Stimulated activated memory B cell treated with anti-CD40 and anti-IgM and Interleukin-4, amounts not matched to agents 10 μg/mL and 1 μg/mL and 100 μg/mL, for 72 hours (primary cell): ENCODE data around the gene RIPOR3.

Experiments
- ATAC-seq: fragments of 150-1000 bp; cut with Tn5 transposase; 2 replicates; pipeline ENCODE4 v1.10.0; 2021
- H3K27ac Mint-ChIP-seq: one replicate; pipeline ENCODE4 v1.8.0; 2022; ENCODE audit warnings: mild to moderate bottlenecking, mixed read lengths
- H3K27me3 Mint-ChIP-seq: one replicate; pipeline ENCODE4 v1.8.0; 2022; ENCODE audit warnings: mixed read lengths
- H3K36me3 Mint-ChIP-seq: one replicate; pipeline ENCODE4 v1.8.0; 2022; ENCODE audit warnings: mixed read lengths
- H3K4me1 Mint-ChIP-seq: one replicate; pipeline ENCODE4 v1.8.0; 2022; ENCODE audit warnings: mixed read lengths
- H3K4me3 Mint-ChIP-seq: one replicate; pipeline ENCODE4 v1.8.0; 2022; ENCODE audit warnings: mild to moderate bottlenecking, moderate library complexity, mixed read lengths
- H3K9me3 Mint-ChIP-seq: one replicate; pipeline ENCODE4 v1.8.0; 2022; ENCODE audit warnings: mixed read lengths

RIPOR3 gene

GRCh38 chr20:50583442-50584150 lies 107.7 kb downstream of the RIPOR3 start:
- Mint-ChIP-seq H3K36me3 (peaks cover 87% of the 10 kb centered on the region), H3K4me3 (no peak overlapping the region), H3K27ac (peak overlapping the region; percentile 78), H3K4me1 (peaks cover 57% of the 10 kb centered on the region), H3K9me3 (no peaks in the 10 kb centered on the region), H3K27me3 (no peaks in the 10 kb centered on the region)
- ATAC-seq, result no peak

DNA sequence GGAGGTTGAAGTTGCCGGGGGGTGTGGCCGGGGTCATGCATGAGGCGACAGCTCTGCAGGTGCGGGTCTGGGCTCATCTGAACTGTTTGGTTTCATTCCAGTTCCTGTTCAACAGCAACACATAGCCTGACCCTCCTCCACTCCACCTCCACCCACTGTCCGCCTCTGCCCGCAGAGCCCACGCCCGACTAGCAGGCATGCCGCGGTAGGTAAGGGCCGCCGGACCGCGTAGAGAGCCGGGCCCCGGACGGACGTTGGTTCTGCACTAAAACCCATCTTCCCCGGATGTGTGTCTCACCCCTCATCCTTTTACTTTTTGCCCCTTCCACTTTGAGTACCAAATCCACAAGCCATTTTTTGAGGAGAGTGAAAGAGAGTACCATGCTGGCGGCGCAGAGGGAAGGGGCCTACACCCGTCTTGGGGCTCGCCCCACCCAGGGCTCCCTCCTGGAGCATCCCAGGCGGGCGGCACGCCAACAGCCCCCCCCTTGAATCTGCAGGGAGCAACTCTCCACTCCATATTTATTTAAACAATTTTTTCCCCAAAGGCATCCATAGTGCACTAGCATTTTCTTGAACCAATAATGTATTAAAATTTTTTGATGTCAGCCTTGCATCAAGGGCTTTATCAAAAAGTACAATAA lies 108.6 kb downstream of the RIPOR3 start:
- Mint-ChIP-seq H3K27ac (peak overlapping the region; percentile 78), H3K36me3 (peaks cover 89% of the 10 kb centered on the region), H3K9me3 (no peaks in the 10 kb centered on the region), H3K27me3 (no peaks in the 10 kb centered on the region), H3K4me3 (peak overlapping the region; percentile 43), H3K4me1 (peaks cover 51% of the 10 kb centered on the region)
- peak; percentile 87 for ATAC-seq

DNA sequence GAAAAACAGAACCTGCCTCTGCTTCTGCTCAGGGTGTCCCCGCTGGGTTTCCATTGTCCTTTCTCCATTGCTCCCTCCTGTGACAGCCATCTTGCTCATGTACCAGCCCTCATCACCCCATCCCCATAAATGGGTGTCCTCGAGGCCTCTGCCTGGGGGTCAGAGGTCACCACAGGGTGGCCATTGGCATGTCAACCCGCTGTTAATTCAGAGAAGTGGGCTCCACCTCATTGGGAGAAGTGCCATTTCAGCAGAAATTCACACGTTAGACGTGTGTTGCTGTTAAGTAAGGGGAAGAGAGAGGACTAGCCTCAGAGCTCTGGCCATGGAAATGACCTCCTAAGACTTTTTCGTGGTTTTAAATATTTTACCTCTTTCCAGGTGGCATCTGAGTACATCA lies 109.2 kb downstream of the RIPOR3 start:
- Mint-ChIP-seq H3K9me3 (no peaks in the 10 kb centered on the region), H3K4me3 (peak overlapping the region; percentile 43), H3K27ac (peak overlapping the region; percentile 78), H3K4me1 (peaks cover 51% of the 10 kb centered on the region), H3K36me3 (peaks cover 92% of the 10 kb centered on the region), H3K27me3 (no peaks in the 10 kb centered on the region)
- peak; percentile 58 for ATAC-seq

DNA sequence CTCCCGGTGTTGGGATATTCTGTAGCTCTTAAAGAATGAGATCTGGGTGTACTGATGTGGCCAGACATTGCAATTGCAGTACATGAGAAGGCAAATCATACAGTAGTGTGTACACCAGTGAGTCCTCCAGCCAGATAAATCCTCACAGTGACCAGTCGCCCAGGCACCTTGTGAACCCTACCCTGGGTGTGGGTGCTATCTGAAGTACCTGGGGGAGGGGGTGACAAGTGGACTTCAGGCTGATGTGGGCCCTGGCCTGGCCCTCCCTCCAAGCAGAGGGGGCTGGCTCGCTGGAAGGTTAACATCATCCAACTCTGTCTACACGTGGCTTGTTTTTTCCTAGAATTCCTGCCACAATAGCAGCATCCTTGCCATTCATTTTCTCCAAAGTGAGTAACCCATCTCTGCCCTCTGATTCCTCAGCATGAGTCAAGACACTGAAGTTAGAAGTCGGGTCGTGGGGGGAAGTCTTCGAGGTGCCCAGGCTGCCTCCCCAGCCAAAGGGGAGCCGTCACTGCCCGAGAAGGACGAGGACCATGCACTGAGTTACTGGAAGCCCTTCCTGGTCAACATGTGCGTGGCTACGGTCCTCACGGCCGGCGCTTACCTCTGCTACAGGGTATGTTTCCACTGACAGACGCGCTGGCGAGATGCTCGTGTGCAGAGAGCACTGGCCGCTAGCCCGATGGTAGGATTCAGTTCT lies 110.3 kb downstream of the RIPOR3 start:
- ATAC-seq, result no peak
- Mint-ChIP-seq H3K27me3 (no peaks in the 10 kb centered on the region), H3K4me3 (no peak overlapping the region), H3K27ac (peak overlapping the region; percentile 54), H3K9me3 (no peaks in the 10 kb centered on the region), H3K36me3 (peaks cover 84% of the 10 kb centered on the region), H3K4me1 (peaks cover 53% of the 10 kb centered on the region)

DNA sequence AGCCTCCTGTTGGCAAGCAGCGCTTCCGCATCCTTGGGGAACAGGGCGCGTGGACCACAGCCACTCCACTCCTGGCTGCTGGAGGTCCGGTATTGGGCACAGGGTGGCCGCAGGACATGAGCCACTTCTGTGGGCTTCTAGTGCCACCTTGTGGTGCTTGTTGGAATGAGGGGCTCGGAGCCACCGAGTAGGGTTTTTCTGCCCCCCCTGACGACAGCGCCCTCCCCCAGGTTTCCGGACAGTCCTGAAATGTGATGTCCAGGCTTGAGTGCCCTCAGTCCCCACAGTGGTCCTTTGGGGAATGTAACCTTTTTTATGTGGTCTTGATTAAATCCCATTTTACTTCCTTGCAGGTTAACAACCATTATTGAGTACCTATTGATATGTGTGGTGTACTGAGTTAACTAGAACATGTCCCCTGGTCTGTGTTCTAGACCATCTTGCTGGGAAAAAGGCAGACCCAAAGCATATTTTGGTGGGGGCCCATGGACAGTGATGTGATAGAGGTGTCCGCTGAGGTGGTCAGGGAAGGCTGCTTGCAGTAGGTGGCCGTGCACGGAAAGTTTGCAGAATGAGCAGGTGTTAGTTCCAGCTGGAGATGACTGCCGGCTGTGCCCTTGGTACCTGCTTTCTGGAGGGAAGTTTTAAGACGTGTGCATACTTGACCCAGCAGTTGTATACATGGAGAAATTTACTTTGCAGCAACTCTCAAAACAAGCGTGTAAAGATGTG lies 111.2 kb downstream of the RIPOR3 start:
- Mint-ChIP-seq H3K9me3 (no peaks in the 10 kb centered on the region), H3K36me3 (peaks cover 84% of the 10 kb centered on the region), H3K4me3 (no peak overlapping the region), H3K27me3 (no peaks in the 10 kb centered on the region), H3K4me1 (peaks cover 60% of the 10 kb centered on the region), H3K27ac (peak overlapping the region; percentile 54)
- ATAC-seq, result peak; percentile 39

DNA sequence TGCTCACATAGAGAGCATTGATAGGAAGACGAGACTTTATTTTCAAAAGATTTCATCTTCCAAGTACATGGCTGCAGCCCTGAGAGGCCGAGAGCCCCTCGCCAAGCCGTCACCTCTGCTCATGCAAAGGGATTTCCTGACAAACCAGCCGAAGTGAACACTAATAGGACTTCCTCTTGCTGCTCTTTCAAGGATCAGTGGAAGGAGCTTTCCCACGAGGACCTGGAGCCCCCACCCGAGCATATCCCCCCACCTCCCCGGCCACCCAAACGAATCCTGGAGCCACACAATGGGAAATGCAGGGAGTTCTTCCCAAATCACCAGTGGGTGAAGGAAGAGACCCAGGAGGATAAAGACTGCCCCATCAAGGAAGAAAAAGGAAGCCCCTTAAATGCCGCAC lies 111.8 kb downstream of the RIPOR3 start:
- Mint-ChIP-seq H3K9me3 (no peaks in the 10 kb centered on the region), H3K4me1 (peaks cover 62% of the 10 kb centered on the region), H3K27me3 (no peaks in the 10 kb centered on the region), H3K36me3 (peaks cover 84% of the 10 kb centered on the region), H3K4me3 (no peak overlapping the region), H3K27ac (peak overlapping the region; percentile 54)
- no peak for ATAC-seq

DNA sequence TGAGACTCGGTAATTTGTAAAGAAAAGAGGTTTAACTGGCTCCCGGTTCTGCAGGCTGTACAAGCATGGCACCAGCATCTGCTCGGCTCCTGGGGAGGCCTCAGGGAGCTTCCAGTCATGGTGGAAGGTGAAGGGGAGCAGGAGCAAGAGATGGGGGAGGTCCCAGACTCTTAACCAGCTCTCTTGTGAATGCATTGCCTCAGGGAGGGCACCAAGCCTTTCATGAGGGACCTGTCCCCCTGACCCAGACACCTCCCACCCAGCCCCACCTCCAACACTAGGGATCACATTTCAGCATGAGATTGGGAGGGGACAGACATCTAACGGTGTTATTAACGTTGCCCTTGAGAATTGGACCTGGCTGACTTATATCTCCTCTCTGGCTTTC lies 112.6 kb downstream of the RIPOR3 start:
- ATAC-seq, result no peak
- Mint-ChIP-seq H3K4me1 (peaks cover 65% of the 10 kb centered on the region), H3K27me3 (no peaks in the 10 kb centered on the region), H3K9me3 (no peaks in the 10 kb centered on the region), H3K36me3 (peaks cover 87% of the 10 kb centered on the region), H3K27ac (peak overlapping the region; percentile 54), H3K4me3 (no peak overlapping the region)

DNA sequence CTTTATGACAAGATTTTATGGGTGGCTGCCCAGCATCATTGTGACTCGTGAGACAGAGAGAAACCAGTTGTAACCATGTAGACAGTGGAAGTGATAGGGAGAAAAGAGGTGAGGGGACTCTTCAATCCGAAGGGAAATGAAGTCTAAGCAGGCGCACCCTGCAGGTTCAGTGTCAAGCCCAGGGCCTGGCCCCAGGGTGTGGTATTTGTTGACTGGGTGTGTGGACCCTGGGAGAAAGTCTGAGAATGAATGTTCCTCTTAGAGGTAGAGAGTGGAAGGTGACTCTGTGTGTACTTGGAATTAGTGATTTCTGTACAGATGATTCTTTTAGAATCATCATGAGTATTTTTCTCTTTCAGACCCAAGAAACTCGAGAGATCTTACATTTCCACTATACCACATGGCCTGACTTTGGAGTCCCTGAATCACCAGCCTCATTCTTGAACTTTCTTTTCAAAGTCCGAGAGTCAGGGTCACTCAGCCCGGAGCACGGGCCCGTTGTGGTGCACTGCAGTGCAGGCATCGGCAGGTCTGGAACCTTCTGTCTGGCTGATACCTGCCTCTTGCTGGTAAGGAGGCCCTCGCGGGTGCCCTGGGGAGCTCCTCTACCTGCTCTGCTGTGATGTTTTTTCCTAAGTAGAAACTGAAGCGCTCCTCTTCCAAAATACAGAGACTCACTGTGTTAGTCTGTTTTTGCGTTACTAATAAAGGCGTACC lies 113.1 kb downstream of the RIPOR3 start:
- ATAC-seq, result no peak
- H3K36me3 Mint-ChIP-seq, result peaks cover 85% of the 10 kb centered on the region
- peaks cover 63% of the 10 kb centered on the region for H3K4me1 Mint-ChIP-seq
- H3K27me3 Mint-ChIP-seq, result no peaks in the 10 kb centered on the region
- H3K4me3 Mint-ChIP-seq, result no peak overlapping the region
- H3K9me3 Mint-ChIP-seq, result no peaks in the 10 kb centered on the region
- H3K27ac Mint-ChIP-seq, result peak overlapping the region; percentile 59

GRCh38 chr20:50577175-50578018 lies 113.9 kb downstream of the RIPOR3 start:
- Mint-ChIP-seq H3K27me3 (no peaks in the 10 kb centered on the region), H3K4me3 (no peak overlapping the region), H3K27ac (peak overlapping the region; percentile 59), H3K9me3 (no peaks in the 10 kb centered on the region), H3K36me3 (peaks cover 82% of the 10 kb centered on the region), H3K4me1 (peaks cover 63% of the 10 kb centered on the region)
- no peak for ATAC-seq

DNA sequence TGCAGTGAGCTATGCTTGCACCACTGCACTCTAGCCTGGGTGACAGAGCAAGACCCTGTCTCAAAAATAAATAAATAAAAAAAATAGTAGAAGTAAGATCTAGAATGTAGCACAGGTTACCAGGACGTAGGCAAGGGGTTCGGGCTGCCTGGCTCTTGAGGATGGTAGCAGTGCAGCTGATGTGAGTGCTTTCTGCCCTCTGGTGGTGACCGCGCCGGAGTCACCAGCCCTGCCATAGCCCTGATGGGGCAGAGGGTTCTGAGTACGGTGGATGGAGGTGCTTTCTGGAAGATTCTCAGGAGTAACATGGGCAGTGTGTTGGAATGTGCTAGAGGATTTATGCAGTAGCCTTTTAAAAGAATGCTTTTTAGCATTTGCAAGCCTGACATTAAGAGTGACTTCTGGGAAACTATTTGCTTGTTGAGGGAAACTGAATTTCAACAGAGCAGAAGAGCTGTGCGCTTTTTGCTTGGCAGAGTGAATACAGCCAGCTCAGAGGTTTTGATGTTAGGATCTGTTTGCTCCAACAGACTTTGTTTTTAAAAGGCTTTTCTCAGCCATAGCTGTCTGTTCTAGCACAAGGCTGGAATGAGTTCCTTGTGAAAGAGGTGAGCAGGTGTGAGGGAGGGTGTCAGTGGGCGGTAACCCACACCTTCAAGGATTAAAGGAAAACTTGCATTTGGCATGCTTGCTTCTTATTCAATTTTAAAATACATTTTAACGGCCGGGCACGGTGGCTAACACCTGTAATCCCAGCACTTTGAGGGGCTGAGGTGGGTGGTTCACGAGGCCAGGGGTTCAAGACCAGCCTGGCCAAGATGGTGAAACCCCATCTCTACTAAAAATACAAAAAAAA lies 115.2 kb downstream of the RIPOR3 start:
- Mint-ChIP-seq H3K4me3 (no peak overlapping the region), H3K36me3 (peaks cover 80% of the 10 kb centered on the region), H3K4me1 (peaks cover 60% of the 10 kb centered on the region), H3K9me3 (no peaks in the 10 kb centered on the region), H3K27me3 (no peaks in the 10 kb centered on the region), H3K27ac (peak overlapping the region; percentile 74)
- peak; percentile 93 for ATAC-seq

DNA sequence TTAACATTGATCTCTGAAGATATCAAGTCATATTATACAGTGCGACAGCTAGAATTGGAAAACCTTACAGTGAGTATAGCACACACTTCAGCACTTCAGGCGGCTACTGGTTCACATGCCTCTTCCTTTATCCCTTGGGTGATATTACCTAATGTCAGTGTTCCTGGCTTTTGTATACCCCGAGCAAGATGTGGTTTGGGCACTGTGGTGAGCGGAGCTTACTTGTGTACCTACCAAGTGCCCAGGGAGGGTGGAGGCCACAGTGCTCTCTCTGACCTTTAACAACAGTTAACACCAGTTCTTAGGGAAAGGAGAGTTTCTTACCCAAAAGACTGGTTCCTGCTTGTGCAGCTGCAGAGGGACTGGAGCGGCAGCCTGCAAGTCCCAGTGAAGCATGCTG lies 116.8 kb downstream of the RIPOR3 start:
- no peaks in the 10 kb centered on the region for H3K27me3 Mint-ChIP-seq
- H3K9me3 Mint-ChIP-seq, result no peaks in the 10 kb centered on the region
- peaks cover 65% of the 10 kb centered on the region for H3K36me3 Mint-ChIP-seq
- peaks cover 60% of the 10 kb centered on the region for H3K4me1 Mint-ChIP-seq
- H3K4me3 Mint-ChIP-seq, result no peak overlapping the region
- ATAC-seq, result no peak
- H3K27ac Mint-ChIP-seq, result peak overlapping the region; percentile 74

- Mint-ChIP-seq H3K36me3 (peaks cover 65% of the 10 kb centered on the region), H3K4me1 (peaks cover 60% of the 10 kb centered on the region), H3K27me3 (no peaks in the 10 kb centered on the region), H3K27ac (peak overlapping the region; percentile 74), H3K4me3 (no peak overlapping the region), H3K9me3 (no peaks in the 10 kb centered on the region)
- no peak for ATAC-seq
Observed at GRCh38 chr20:50574108-50574507, 117.2 kb downstream of the RIPOR3 start.
